HG02588 (cell line): ENCODE results near the gene CROCC2.

Experiments
- ATAC-seq: cut with Tn5 transposase; IDR thresholded peaks from one replicate; pipeline ENCODE4 v1.9.1; 2021; ENCODE audit warnings: mild to moderate bottlenecking, moderate library complexity; ENCODE audit not compliant: unreplicated experiment

CROCC2 gene

GRCh38 chr2:240983361-240983995 is 77.3 kb downstream of the CROCC2 start:
- ATAC-seq = no peak

DNA sequence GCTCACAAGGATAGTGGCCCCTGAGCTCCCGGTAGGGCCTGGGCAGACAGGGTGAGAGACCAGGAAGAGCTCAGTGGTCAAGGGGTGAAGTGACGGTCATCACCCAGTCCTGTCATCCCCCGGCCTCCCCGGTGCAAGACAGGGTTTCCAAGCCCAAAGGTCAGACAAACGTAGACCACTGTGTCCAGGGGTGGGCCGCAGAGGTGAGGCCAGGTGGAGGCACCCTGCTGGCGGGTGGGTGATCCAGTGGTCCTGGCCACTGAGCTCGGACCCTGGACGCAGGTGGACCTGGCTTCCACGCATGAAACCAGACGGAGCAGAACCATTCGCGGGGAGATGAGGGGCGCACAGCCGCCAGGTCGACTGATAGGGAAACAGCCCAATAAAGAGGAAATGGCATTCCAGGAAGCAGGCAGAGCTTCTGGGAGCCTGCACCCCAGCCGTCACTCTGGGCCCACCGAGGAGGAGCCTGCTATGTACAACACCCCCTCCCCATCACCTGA is 77.9 kb downstream of the CROCC2 start:
- ATAC-seq = no peak

GRCh38 chr2:240985881-240986786 is 80.0 kb downstream of the CROCC2 start:
- no peak for ATAC-seq

- ATAC-seq = no peak
Measured at GRCh38 chr2:240986787-240987411, 80.8 kb downstream of the CROCC2 start.

DNA sequence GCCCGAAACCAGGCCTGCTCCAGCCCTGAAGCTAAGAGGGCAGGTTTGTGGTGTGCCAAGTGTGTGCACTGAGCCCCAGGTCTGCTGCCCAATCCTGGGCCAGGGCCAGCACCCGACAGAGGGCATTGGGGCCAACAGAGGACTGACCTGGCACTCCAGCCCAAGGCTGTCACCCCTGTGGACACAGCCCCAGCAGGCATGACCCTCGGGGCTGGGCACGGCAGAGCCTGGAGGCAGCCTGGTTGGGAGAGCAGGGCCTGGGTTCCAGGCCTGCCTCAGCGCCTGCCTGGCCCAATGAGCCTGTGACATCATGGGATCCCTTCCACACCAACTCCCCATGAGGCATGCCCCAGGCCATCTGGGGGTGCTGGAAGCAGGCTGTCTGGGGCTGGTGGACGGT is 81.5 kb downstream of the CROCC2 start:
- ATAC-seq = no peak

DNA sequence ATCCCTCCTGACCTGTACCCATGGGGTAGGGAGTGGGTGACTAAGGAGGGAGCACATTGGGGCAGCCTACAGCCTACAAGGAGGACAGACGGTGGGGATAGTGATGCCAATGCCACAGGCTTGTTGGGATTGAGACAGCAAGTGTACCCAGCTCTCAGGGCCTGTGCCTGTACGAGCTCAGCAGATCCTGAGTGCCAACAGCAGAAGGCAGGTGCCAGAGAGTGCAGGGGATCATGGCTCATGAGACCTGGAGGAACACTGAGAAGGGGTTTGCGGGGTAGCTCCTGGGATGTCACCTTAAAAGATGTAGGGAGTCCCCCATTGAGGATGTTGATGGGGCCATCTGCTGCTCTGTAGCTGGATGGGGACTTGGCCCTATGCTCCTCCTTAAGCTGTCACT is 82.0 kb downstream of the CROCC2 start:
- ATAC-seq = no peak

- no peak for ATAC-seq
Measured at GRCh38 chr2:240988571-240989271, 82.6 kb downstream of the CROCC2 start.

GRCh38 chr2:240989451-240990265 is 83.5 kb downstream of the CROCC2 start:
- no peak for ATAC-seq

DNA sequence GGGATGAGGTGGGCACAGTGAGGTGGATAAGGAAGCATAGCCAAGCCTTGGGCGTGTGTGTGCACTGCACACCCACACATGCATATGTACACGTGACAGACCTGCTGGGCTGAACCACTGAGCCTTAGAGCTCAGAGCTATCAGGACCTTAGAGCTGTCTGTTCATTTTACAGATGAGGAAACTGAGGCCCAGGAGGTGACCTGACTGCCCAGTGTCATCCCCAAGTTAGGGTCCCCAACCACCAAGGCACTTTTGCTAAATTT is 84.1 kb downstream of the CROCC2 start:
- no peak for ATAC-seq

DNA sequence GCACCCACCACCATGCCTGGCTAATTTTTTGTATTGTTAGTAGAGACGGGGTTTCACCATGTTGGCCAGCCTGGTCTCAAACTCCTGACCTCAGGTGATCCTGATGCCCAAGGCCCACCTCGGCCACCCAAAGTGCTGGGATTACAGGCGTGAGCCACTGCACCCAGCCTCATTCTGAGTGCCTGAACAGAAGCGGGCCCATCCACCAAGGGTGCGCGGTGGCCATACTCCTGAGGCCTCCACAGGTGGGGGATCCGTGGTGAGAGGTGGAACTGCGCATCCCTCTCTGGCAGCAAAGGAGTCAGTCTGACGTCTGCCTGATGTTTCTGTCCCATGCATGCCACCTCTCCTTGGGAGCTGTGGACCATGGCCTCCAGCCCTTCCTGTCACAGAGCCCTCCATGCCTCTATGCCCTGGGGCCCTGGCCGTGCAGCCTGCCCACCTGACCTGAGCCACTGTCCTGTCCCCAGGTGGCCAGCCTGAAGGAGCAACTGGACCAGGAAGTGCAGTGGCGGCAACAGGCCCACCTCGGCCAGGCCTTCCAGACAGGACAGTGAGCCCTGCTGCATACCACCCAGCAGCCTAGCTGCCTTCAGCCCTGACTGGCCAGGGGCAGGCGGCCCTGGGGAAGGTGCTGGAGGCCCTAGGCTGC is 84.7 kb downstream of the CROCC2 start:
- no peak for ATAC-seq

DNA sequence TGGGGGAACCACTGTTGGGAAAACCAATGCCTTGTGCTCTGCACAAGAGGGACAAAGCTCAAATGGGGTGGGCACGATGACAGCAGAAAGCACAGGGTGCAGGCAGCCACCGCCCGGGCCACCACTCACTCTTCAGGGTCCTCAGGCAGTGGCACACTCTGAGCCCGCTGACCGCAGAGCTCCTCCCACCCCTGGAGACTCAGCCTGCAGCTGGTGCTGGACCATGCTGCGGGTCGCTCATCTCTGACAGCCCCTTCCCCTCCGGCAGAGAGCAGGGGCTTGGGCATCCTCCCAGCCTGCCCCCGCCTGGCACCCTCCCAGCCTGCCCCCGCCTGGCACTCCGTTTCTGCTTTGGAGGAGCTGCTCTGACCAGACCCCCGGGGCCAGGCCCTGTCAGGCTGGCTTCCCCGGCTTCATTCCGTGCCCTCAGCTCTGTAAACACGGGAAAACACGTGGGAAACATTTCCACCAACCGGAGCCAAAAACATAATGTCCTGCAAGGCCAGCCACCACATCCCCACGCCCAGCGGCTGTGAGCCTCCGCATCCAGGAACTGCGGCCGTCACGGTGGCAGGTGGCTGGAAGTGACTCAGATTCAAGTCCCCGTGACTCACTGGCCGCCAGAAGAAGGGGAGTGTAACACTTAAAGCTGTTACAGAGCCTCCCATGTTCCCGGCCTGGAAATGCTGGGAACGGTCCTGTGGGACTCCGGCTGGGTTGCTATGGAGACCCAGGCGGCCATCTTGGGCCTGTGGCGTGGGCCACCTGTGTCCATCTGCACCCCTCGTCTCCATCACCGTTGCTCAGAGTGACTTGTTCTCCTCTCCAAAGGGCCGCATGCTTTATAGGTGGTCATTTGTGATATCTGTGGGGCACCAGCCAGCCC is 85.5 kb downstream of the CROCC2 start:
- no peak for ATAC-seq

- no peak for ATAC-seq
Measured at GRCh38 chr2:240992572-240993291, 86.6 kb downstream of the CROCC2 start.

DNA sequence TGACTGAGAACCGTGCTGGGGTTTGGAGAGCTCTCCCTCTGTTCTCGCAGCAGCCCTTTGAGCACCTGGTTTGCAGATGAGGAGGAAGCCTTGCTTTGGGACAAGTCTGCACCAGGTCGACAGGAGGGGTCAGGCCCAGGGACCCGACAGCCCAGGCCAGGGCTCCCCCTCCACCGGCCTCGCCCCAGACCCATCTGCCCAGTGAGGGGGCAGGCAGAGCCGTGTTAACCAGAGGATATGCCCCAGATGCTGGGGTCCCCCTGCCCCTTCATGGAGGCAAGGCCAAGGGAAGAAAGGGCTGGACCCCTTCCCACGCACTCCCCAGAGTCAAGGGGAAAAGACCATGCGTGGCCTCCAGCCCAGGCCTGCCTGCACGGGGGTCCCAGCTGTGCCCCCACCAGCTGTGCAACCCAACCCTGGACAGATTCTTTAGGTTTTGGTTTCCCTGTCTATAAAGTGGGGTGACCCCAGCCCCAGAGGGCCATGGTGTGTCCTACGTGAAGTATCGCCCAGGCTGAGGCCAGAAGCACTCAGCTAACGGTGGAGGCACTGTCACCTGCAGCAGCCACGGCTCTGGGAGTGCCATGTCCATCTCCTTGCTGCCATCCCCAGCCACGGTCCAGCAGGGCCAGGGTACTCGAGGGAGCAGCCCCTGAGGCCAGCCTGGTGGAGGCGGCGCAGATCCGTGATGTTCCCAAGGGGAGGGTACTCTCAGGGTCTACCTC is 87.5 kb downstream of the CROCC2 start:
- ATAC-seq = no peak

DNA sequence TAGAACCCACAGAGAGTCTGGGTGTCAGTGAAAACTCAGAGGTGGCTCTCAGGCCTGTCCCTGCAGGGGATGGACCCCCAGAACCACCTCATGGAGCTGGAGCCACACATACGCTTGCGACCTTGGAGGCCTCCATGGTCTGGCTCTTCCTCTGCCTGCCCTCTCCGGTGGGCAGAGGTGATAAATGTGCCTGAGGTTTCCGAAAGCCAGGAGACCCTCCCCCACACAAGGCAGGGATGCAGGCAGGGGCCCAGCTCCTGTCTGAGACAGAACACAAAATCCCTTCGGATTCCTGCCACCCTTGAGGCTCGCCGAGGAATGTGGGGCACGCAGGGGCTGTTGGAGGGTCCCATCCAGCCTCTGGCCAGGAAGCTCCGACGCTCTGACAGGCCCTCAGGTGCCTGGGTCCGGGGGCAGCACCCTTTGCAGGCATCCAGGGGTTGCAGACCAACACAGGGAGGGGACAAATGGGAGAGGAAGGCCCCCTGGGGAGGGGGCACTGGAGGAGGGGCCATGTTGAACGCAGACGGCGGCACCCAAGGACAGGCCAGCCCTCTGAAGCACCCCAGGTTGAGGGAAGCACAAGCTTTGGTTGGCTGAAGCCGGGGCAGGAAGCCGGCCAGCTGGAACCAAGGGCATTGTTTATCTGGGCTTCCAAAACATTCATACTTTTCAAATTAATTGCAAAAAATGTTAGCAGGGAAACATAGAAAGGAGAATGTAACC is 88.2 kb downstream of the CROCC2 start:
- ATAC-seq = no peak

- no peak for ATAC-seq
Measured at GRCh38 chr2:240995041-240996021, 89.2 kb downstream of the CROCC2 start.
